Embryonic facial prominence (tissue), 1 donor: ENCODE measurements around the gene UNC79.

ENCODE experiments used
- DNase-seq: peaks from one replicate; pipeline ENCODE4 v3.0.0-alpha.2; 2016; ENCODE audit errors: extremely low spot score

The UNC79 gene

GRCh38 chr14:93663317-93663716, 232.6 kb downstream of the UNC79 start:
- no peak for DNase-seq

DNA sequence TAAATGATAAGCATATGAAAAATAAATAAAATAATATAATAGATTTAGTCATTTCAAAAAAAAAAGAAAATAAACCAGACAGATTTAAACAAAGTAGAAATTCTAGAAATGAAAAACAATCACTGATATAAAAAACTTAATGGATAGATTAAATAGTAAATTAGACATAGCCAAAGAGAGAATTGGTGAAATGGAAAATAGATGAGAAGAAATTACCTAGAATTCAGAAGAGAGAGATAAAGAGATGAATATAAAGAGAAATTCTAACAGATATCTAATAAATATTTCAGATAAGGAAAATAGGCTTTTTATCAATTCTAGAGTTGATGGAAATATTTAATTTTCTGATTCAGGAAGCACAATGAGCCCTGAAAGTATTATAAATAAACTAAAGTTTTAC, 234.4 kb downstream of the UNC79 start:
- DNase-seq: no peak

DNA sequence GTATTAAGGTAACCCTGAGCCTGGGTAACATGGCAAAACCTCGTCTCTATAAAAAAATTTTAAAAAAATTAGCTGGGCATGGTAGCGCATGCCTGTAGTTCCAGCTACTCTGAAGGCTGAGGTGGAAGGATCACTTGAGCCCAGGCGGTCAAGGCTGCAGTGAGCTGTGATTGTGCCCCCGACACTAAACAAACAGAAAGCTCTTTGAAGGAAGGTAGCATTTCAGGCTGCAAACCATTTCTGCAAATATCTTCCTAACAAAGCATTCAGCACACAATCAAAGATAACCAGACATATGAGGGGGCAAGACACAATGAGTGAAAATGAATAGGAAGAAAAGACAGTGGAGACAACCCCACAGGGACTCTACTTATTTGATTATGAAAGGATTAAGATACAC, 238.9 kb downstream of the UNC79 start:
- no peak for DNase-seq

GRCh38 chr14:93674343-93674742, 243.6 kb downstream of the UNC79 start:
- no peak for DNase-seq

GRCh38 chr14:93675651-93676050, 244.9 kb downstream of the UNC79 start:
- no peak for DNase-seq

- no peak for DNase-seq
Measured at GRCh38 chr14:93676416-93676958, 245.7 kb downstream of the UNC79 start.

- no peak for DNase-seq
Measured at GRCh38 chr14:93682459-93682858, 251.7 kb downstream of the UNC79 start.

GRCh38 chr14:93683226-93683625, 252.5 kb downstream of the UNC79 start:
- DNase-seq: peak; percentile 62

GRCh38 chr14:93685121-93685895, 254.6 kb downstream of the UNC79 start:
- no peak for DNase-seq

DNA sequence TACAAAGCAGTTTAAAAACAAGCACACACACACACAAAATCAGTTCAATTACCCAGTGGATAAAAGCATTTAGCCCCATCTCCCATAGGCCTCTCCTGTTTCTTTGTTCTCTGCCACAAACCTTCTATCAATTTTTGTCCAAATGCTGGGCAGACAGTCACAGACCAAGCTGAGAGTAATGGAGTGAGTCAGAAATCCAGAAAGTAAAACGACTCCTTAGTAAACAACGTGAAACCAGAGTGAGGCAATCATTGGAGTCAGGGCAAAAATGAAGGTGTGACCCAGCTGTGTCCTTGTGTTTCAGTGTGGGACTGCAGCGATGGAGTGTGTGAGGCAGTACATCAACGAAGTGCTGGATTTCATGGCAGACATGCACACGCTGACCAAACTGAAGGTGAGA, 255.5 kb downstream of the UNC79 start:
- DNase-seq: no peak

DNA sequence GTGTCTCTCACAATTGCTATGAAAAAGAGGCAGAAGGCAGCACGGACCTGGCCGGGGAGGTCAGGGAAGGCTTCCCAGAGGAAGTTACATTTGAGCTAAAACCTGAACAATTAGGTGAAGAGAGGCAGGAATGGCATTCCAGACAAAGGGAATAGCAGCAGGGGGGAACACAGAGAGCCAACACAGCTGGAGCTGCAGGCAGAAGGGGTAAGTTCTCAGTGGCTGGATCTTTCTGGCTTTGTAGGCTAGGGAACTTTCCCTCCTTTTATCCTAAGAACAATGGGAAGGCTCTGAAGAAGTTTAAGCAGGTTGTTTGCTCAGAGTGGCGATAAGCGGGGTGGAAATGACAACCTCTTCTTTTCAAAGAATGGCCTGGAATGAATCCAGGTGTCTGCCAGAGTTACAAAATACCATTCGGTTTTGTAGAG, 257.5 kb downstream of the UNC79 start:
- no peak for DNase-seq

DNA sequence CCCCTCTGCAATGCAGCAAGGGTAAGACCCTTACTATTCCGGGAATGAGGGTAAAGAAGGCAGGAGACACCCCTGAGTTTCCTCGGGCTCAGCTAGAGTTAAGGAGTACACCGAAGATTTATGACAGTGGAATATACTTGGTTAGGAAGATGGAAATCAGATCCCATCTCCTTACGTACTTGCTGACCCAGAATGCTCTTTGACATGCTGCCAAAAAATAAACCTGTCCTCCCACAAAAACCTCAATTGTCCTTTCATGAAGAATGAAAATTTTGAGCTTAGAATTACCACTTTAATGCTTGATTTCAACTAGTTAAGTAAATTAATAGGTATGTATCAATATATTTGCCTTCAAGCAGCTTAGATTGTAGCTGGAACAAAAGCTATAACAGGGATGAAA, 258.1 kb downstream of the UNC79 start:
- no peak for DNase-seq

GRCh38 chr14:93690146-93690545, 259.4 kb downstream of the UNC79 start:
- DNase-seq: no peak

DNA sequence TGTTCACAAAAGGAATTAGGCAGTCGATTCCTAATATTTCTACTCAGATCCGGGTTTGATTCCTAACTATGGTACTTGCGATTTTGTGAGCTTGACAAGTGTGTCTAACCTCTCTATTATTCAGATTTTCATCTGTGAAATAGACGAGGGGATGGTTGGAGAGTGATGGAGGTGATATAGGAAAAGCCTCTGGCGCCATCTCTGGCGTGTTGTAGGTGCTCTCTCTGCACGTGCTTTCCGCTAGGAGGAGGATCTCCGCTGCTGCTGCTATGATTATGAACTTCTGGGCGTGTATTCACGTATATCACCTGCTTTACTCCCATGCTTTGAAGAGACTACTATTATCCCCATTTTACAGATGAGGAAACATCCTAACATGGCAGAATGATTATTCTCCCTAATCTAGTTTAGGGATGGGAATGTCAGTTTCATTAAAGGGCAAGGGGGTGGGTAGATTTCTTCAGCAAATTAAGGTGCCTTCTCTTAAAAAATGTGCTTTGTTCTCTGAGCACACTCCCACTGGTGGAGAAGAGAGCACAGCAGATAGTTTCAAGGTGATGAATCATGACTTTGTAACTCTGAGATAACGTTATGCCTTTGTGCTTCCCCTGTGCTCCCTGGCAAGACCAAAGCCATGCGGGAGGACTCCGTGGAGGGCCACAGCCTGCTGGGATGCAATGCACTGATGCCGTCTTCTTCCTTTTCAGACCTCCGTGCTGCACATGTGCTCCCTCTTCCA, 260.5 kb downstream of the UNC79 start:
- DNase-seq: no peak

DNA sequence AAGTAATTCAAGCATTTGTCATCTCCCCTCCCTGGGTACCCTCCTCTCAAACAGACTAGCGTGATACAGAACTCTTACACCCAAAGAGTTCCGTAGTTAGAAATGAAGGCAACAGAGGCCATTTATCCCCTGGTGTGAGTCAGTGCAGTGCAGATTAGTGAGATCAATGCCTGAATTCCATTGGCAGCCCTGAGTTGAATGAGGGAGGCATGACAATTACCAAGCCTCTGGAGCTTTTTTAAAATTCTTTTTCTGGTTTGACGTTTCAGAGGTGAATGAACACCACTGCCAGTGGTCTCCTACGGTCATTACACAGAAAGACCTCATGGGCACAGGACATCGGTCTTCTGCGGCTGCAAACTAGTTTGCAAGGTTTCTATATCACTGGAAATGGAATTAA, 263.2 kb downstream of the UNC79 start:
- no peak for DNase-seq

DNA sequence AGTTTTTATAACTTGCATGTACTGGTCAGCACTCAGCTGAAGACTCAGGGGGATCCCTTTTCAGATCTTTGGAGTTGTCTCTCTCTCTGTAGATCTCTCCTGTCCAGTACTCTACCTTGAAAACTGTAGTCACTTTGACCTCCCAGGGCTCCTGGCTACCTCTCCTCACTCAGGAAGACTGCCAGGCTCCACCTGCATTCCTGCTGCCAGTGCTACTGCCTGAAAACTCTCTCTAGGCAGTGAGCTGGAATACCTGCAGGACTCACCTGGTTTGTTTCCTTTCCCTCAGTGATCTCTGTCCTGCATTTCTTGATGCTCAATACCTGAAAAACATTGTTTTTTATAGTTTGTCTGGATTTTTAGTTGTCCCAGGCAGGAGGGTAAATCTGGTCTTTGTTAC, 270.2 kb downstream of the UNC79 start:
- DNase-seq: no peak

- DNase-seq: no peak
Measured at GRCh38 chr14:93701562-93701961, 270.8 kb downstream of the UNC79 start.

DNA sequence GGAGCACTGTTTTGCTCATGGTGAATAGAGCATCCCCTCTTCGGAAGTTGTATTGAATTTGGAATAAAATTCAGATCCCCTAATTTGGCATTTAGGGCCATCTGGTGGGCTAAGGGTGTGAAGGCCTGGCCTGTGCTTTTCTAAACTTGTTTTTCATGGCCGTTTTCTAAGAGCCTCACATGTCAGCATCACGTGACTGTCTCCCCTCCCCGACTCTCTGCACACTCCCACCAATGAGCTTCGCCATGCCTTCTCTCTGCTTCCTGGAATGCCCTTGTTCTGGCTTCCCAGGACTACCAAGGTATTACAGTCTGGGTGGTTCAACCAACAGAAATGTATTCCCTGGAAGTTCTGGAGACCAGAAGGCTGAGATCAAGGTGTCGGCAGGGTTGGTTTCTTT, 272.2 kb downstream of the UNC79 start:
- no peak for DNase-seq

- DNase-seq: no peak
Measured at GRCh38 chr14:93703941-93704340, 273.2 kb downstream of the UNC79 start.

- DNase-seq: no peak
Measured at GRCh38 chr14:93705513-93706156, 274.9 kb downstream of the UNC79 start.

DNA sequence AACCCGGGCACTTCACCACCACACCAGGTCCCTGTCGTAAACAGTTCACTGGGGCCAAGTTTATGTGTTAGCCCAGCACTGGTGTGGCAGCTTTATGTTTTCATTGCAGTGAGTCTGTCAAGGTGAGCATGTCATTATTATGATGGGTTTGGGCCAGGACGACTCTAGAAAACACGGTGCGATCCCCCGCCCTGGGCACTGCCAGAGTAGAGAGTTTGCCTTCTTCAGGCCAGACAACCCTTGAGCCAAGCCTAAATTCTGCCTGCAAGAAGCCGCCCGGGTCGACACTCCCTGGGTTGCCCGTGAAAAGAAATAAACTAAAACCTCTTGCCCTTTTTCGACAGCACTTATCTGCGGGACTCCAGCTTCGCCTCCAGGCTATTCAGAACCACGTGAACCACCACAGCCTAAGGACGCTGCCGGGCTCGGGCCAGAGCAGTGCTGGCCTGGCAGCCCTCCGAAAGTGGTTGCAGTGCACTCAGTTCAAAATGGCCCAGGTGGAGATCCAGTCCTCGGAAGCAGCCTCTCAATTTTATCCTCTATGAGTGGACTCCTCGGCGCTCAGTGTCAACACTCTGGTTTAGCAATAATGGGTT, 275.7 kb downstream of the UNC79 start:
- no peak for DNase-seq

DNA sequence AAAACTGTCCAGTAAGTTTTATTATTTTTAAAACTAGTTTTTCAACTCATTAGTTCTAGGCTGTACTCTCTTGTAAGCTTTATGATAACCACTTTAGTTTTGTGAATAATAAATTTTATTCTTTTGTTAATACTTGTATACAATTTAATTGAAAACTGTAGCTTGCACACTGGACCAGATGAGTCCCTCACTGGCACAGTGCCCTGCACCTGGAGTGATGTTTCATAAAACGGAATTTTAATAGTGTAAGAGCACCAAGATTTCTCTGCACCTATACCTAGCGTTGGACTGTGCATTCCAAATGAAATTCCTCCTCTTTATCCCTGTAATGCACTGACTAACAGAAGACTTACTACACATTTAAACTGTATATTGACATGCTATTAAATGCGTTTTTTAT, 276.7 kb downstream of the UNC79 start:
- DNase-seq: no peak
